H9 (cell line): Measurements from ENCODE around the gene SCUBE2. TPM values are rescaled to one million over a fixed set of nuclear protein-coding genes. Genes with fewer than 3 reads are reported as not detected.

Experiments used
- DNase-seq: peaks from one replicate; pipeline ENCODE4 v3.0.0-alpha.2; 2017
- H2AFZ ChIP-seq: one replicate; pipeline ENCODE4 v1.6.1; 2013; ENCODE audit warnings: mild to moderate bottlenecking, low read length, control low read depth, moderate library complexity
- H2AK5ac ChIP-seq: 2 replicates; pipeline ENCODE4 v1.6.1; 2013; ENCODE audit warnings: low read length, control low read depth, mixed read lengths; ENCODE audit not compliant: insufficient read length
- H2BK120ac ChIP-seq: one replicate; pipeline ENCODE4 v1.6.1; 2013; ENCODE audit warnings: low read depth, mild to moderate bottlenecking, low read length, control low read depth, inconsistent platforms; ENCODE audit not compliant: poor library complexity, severe bottlenecking
- H2BK12ac ChIP-seq: 2 replicates; pipeline ENCODE4 v1.6.1; 2013; ENCODE audit warnings: low read length, control low read depth, mixed read lengths, low read depth; ENCODE audit not compliant: insufficient read length
- H2BK15ac ChIP-seq: 2 replicates; pipeline ENCODE4 v1.6.1; 2013; ENCODE audit warnings: low read depth, low read length, control low read depth
- H2BK20ac ChIP-seq: one replicate; pipeline ENCODE4 v1.6.1; 2013; ENCODE audit warnings: low read depth, mild to moderate bottlenecking, low read length, control low read depth, inconsistent platforms; ENCODE audit not compliant: poor library complexity, severe bottlenecking
- H2BK5ac ChIP-seq: 2 replicates; pipeline ENCODE4 v1.6.1; 2013; ENCODE audit warnings: low read length, control low read depth, mixed read lengths; ENCODE audit not compliant: insufficient read length
- H3K14ac ChIP-seq: 2 replicates; pipeline ENCODE4 v1.6.1; 2013; ENCODE audit warnings: low read length, control low read depth; ENCODE audit not compliant: insufficient read depth
- H3K18ac ChIP-seq: 2 replicates; pipeline ENCODE4 v1.6.1; 2013; ENCODE audit warnings: low read depth, mild to moderate bottlenecking, mixed read lengths, low read length, control low read depth; ENCODE audit not compliant: insufficient read length
- H3K23ac ChIP-seq: 2 replicates; pipeline ENCODE4 v1.6.1; 2013; ENCODE audit warnings: low read length, control low read depth, mixed read lengths, low read depth; ENCODE audit not compliant: insufficient read length
- H3K23me2 ChIP-seq: 2 replicates; pipeline ENCODE4 v1.6.1; 2013; ENCODE audit warnings: low read depth, mild to moderate bottlenecking, mixed read lengths, low read length, control low read depth; ENCODE audit not compliant: insufficient read length, poor library complexity, severe bottlenecking
- H3K27ac ChIP-seq: 2 replicates; pipeline ENCODE4 v1.5.1; 2013; ENCODE audit warnings: low read length, control low read depth, mixed read lengths, low read depth; ENCODE audit not compliant: insufficient read length
- H3K27me3 ChIP-seq: 2 replicates; pipeline ENCODE4 v1.6.1; 2013; ENCODE audit warnings: low read length, control low read depth, inconsistent platforms; ENCODE audit not compliant: insufficient read depth
- H3K4ac ChIP-seq: 2 replicates; pipeline ENCODE4 v1.6.1; 2013; ENCODE audit warnings: low read depth, mild to moderate bottlenecking, control low read depth, inconsistent platforms, low read length, moderate library complexity
- H3K4me1 ChIP-seq: 2 replicates; pipeline ENCODE4 v1.6.1; 2013; ENCODE audit warnings: low read length, control low read depth, inconsistent platforms; ENCODE audit not compliant: insufficient read depth
- H3K4me2 ChIP-seq: 2 replicates; pipeline ENCODE4 v1.6.1; 2013; ENCODE audit warnings: low read length, control low read depth, mixed read lengths; ENCODE audit not compliant: insufficient read length, insufficient read depth
- H3K56ac ChIP-seq: 2 replicates; pipeline ENCODE4 v1.6.1; 2013; ENCODE audit warnings: low read depth, mild to moderate bottlenecking, mixed read lengths, low read length, control low read depth; ENCODE audit not compliant: insufficient read length
- H3K79me1 ChIP-seq: 2 replicates; pipeline ENCODE4 v1.6.1; 2013; ENCODE audit warnings: low read depth, mild to moderate bottlenecking, moderate library complexity, low read length, control low read depth, inconsistent platforms; ENCODE audit not compliant: insufficient read depth, poor library complexity, severe bottlenecking
- H3K79me2 ChIP-seq: 2 replicates; pipeline ENCODE4 v1.6.1; 2013; ENCODE audit warnings: low read length, control low read depth, inconsistent platforms; ENCODE audit not compliant: insufficient read depth
- H3K9ac ChIP-seq: 2 replicates; pipeline ENCODE4 v1.6.1; 2013; ENCODE audit warnings: low read length, control low read depth, mixed read lengths; ENCODE audit not compliant: insufficient read length; ENCODE audit errors: extremely low read depth
- H3K9me3 ChIP-seq: one replicate; pipeline ENCODE4 v1.6.1; 2013; ENCODE audit warnings: low read depth, low read length, inconsistent platforms; ENCODE audit not compliant: control insufficient read depth
- H3T11ph ChIP-seq: one replicate; pipeline ENCODE4 v1.6.1; 2013; ENCODE audit warnings: mild to moderate bottlenecking, low read length, control low read depth, inconsistent platforms
- H4K20me1 ChIP-seq: one replicate; pipeline ENCODE4 v1.6.1; 2013; ENCODE audit not compliant: control insufficient read depth, insufficient read length, insufficient read depth
- H4K5ac ChIP-seq: 2 replicates; pipeline ENCODE4 v1.6.1; 2013; ENCODE audit warnings: low read depth, mild to moderate bottlenecking, mixed read lengths, low read length, control low read depth; ENCODE audit not compliant: insufficient read length
- H4K8ac ChIP-seq: replicated peaks from 2 replicates; pipeline ENCODE4 v1.6.1; 2013; ENCODE audit warnings: low read length, control low read depth, mixed read lengths, low read depth; ENCODE audit not compliant: insufficient read length
- H4K91ac ChIP-seq: 2 replicates; pipeline ENCODE4 v1.6.1; 2013; ENCODE audit warnings: low read depth, mild to moderate bottlenecking, moderate library complexity, mixed read lengths, low read length, control low read depth; ENCODE audit not compliant: insufficient read length
- H3K27ac Mint-ChIP-seq, 3 experiments: 2 replicates in 2 of 3; 3 replicates in 1 of 3; pipeline ENCODE4 v1.8.0; 2020 to 2021; ENCODE audit warnings: mixed read lengths in 3 of 3, mild to moderate bottlenecking in 1 of 3, moderate library complexity in 1 of 3
- H3K27me3 Mint-ChIP-seq: 2 replicates; pipeline ENCODE4 v1.8.0; 2021; ENCODE audit warnings: low read depth, mild to moderate bottlenecking, moderate library complexity, mixed read lengths
- H3K36me3 Mint-ChIP-seq, 3 experiments: 2 replicates in 2 of 3; 3 replicates in 1 of 3; pipeline ENCODE4 v1.8.0; 2020 to 2021; ENCODE audit warnings: low read depth in 3 of 3, mixed read lengths in 3 of 3; ENCODE audit not compliant: insufficient read depth in 1 of 3
- H3K4me1 Mint-ChIP-seq, 2 experiments: 2 replicates each; pipeline ENCODE4 v1.8.0; 2020; ENCODE audit warnings: mixed read lengths in 2 of 2
- H3K4me3 Mint-ChIP-seq, 2 experiments: 2 replicates in 1 of 2; 3 replicates in 1 of 2; pipeline ENCODE4 v1.8.0; 2020 to 2021; ENCODE audit warnings: mild to moderate bottlenecking in 2 of 2, mixed read lengths in 2 of 2, moderate library complexity in 1 of 2
- H3K9me3 Mint-ChIP-seq, 2 experiments: 2 replicates in 1 of 2; 3 replicates in 1 of 2; pipeline ENCODE4 v1.8.0; 2020; ENCODE audit warnings: mild to moderate bottlenecking in 2 of 2, mixed read lengths in 2 of 2, moderate library complexity in 1 of 2
- CTCF ChIP-seq: fragments of 200-600 bp; sonication (generic); conservative IDR thresholded peaks from 3 replicates; pipeline ENCODE4 v1.8.0; 2021; ENCODE audit warnings: antibody characterized with exemption, mild to moderate bottlenecking
- WGBS: extraction: QIAGEN DNeasy Blood & Tissue Kit; methylation state at CpG from one replicate; pipeline ENCODE4 v1.1.7; 2013; ENCODE audit warnings: missing lambda C conversion rate, low lambda C conversion rate, mixed read lengths; ENCODE audit not compliant: insufficient read length; ENCODE audit errors: extremely low coverage; 5-methylcytosine and 5-hydroxymethylcytosine counted together
- total RNA-seq: library from RNA; stranded (reverse); gene quantifications from 2 replicates; pipeline ENCODE4 v1.2.1, GENCODE V29; 2021

The SCUBE2 gene
- total RNA-seq, 1 experiment from 2014 or later = 1.6 TPM

- no peaks in the 10 kb centered on the region for H3K27me3 Mint-ChIP-seq
- H3K4ac ChIP-seq = no peak overlapping the region
- H4K5ac ChIP-seq = no peak overlapping the region
- no CpG with 5 or more reads among the region's 4 CpGs for WGBS
- no peak overlapping the region for H3K18ac ChIP-seq
- H3K4me1 ChIP-seq = no peaks in the 10 kb centered on the region
- no peak overlapping the region for H2BK120ac ChIP-seq
- no peaks in the 10 kb centered on the region for H4K20me1 ChIP-seq
- no peak overlapping the region for H4K8ac ChIP-seq
- TF ChIP-seq CTCF = peak; percentile 68
- no peak overlapping the region for H3K4me2 ChIP-seq
- no peaks in the 10 kb centered on the region for H3K79me1 ChIP-seq
- H3K4me3 Mint-ChIP-seq = no peak overlapping the region
- no peak overlapping the region for H3K27ac ChIP-seq
- no peak overlapping the region for H2BK20ac ChIP-seq
- H4K91ac ChIP-seq = no peak overlapping the region
- no peaks in the 10 kb centered on the region for H3K79me2 ChIP-seq
- H3K9me3 Mint-ChIP-seq = no peaks in the 10 kb centered on the region
- H3T11ph ChIP-seq = no peak overlapping the region
- no peak overlapping the region for H3K27ac Mint-ChIP-seq
- H3K56ac ChIP-seq = no peak overlapping the region
- no peaks in the 10 kb centered on the region for H3K9me3 ChIP-seq
- no peak overlapping the region for H3K14ac ChIP-seq
- no peak overlapping the region for H2BK15ac ChIP-seq
- no peak overlapping the region for H2AK5ac ChIP-seq
- no peaks in the 10 kb centered on the region for H3K27me3 ChIP-seq
- no peaks in the 10 kb centered on the region for H3K36me3 Mint-ChIP-seq
- no peaks in the 10 kb centered on the region for H3K23me2 ChIP-seq
- H3K9ac ChIP-seq = no peak overlapping the region
- H2BK5ac ChIP-seq = no peak overlapping the region
- no peak overlapping the region for H3K23ac ChIP-seq
- DNase-seq = peak; percentile 69
- H2BK12ac ChIP-seq = no peak overlapping the region
- peaks cover 20 to 29% of the 10 kb centered on the region in 2 experiments for H3K4me1 Mint-ChIP-seq
- H2AFZ ChIP-seq = no peak overlapping the region
Measured at GRCh38 chr11:9060700-9061111, 30.7 kb downstream of the SCUBE2 start.
